Measurements from ENCODE around the gene KCNC1.

DNA sequence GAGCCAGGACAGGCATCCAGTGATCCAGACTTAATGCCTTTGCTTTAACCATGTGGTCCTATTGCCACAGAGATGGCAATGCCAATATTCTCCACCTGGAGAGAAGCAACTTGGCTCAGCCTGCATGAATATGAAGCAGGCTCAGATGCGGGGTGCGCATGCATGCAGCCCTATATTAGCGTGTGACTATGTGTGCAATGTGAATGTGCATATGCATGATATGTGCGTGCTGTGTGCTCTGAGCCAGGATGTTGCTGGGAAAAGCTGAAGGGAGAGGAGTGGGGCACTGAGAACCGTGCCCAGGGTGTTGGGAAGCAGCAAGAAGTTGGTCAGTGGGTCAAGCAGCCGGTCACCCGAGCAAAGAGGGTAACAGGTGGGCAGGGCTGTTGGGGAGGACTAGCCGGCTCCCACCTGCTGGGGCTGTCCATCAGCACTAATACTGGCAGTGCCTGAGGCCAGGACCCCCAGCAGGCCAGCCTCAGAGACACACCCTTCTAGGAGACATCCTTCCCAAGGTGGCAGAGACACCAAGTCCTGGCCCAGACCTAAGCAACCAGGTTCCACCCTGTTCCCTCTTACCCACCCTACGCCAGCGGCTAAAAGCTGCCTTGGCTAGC is 40.0 kb upstream of the KCNC1 start:
- TF ChIP-seq, protein P1, sequence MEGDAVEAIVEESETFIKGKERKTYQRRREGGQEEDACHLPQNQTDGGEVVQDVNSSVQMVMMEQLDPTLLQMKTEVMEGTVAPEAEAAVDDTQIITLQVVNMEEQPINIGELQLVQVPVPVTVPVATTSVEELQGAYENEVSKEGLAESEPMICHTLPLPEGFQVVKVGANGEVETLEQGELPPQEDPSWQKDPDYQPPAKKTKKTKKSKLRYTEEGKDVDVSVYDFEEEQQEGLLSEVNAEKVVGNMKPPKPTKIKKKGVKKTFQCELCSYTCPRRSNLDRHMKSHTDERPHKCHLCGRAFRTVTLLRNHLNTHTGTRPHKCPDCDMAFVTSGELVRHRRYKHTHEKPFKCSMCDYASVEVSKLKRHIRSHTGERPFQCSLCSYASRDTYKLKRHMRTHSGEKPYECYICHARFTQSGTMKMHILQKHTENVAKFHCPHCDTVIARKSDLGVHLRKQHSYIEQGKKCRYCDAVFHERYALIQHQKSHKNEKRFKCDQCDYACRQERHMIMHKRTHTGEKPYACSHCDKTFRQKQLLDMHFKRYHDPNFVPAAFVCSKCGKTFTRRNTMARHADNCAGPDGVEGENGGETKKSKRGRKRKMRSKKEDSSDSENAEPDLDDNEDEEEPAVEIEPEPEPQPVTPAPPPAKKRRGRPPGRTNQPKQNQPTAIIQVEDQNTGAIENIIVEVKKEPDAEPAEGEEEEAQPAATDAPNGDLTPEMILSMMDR (IDR thresholded peaks at IDR 0.05): no peak
- TF ChIP-seq POLR2A (IDR thresholded peaks at IDR 0.05): no peak
